Nephron progenitor cell (in vitro differentiated cells): ENCODE measurements around the gene DNAH17.

Experiments
- DNase-seq: peaks from one replicate; pipeline ENCODE4 v3.0.0; 2021
- H3K27ac Mint-ChIP-seq: 2 replicates; pipeline ENCODE4 v1.8.0; 2021; ENCODE audit warnings: mild to moderate bottlenecking, moderate library complexity, mixed read lengths
- H3K27me3 Mint-ChIP-seq: 2 replicates; pipeline ENCODE4 v1.8.0; 2021; ENCODE audit warnings: mild to moderate bottlenecking, low read depth, mixed read lengths; ENCODE audit not compliant: poor library complexity
- H3K36me3 Mint-ChIP-seq: 2 replicates; pipeline ENCODE4 v1.8.0; 2021; ENCODE audit warnings: low read depth, mixed read lengths
- H3K4me1 Mint-ChIP-seq: 2 replicates; pipeline ENCODE4 v1.8.0; 2021; ENCODE audit warnings: mixed read lengths
- H3K4me3 Mint-ChIP-seq: 2 replicates; pipeline ENCODE4 v1.8.0; 2021; ENCODE audit warnings: mild to moderate bottlenecking, moderate library complexity, mixed read lengths
- H3K9me3 Mint-ChIP-seq: 2 replicates; pipeline ENCODE4 v1.8.0; 2021; ENCODE audit warnings: mild to moderate bottlenecking, moderate library complexity, mixed read lengths
- CTCF ChIP-seq: fragments of 200-600 bp; sonication (generic); IDR thresholded peaks from 2 replicates; pipeline ENCODE4 v1.5.0; 2021; ENCODE audit warnings: antibody characterized with exemption

DNAH17 gene

DNA sequence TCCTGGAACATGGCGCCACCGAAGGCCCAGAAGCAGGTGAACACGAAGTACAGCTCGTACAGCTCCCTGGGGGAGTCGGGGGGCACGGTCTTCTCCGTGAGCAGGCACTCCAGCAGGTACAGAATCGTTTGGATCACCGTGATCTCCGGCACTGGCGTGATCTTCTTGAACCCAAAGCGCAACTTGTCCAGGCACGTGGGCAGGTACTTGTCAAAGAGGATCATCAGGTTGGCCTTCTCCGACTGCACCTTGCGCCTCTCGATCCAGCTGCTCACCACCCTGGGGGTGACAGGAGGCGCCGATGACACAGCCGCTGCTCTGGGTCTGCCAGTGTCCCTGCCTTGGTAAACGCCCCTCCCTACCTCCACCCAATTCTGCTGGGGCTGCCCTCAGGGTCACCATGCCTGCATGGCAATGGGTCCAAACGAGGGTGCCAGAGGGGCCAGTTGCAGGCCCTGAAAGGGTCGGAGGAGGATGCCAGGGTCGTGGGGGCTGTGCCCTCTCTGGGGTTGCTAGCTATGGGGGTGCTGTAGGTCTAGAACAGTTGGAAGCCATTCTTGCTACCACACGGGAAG, 90.9 kb downstream of the DNAH17 start:
- Mint-ChIP-seq H3K4me1 (peaks cover 5% of the 10 kb centered on the region), H3K27me3 (peaks cover 48% of the 10 kb centered on the region), H3K36me3 (no peaks in the 10 kb centered on the region), H3K9me3 (no peaks in the 10 kb centered on the region), H3K27ac (no peak overlapping the region), H3K4me3 (no peak overlapping the region)
- no peak for TF ChIP-seq CTCF
- DNase-seq: no peak

GRCh38 chr17:78485290-78486168, 91.7 kb downstream of the DNAH17 start:
- Mint-ChIP-seq H3K4me3 (peak overlapping the region; percentile 44), H3K27ac (no peak overlapping the region), H3K27me3 (peaks cover 50% of the 10 kb centered on the region), H3K36me3 (no peaks in the 10 kb centered on the region), H3K4me1 (peaks cover 5% of the 10 kb centered on the region), H3K9me3 (no peaks in the 10 kb centered on the region)
- TF ChIP-seq CTCF: no peak
- no peak for DNase-seq

DNA sequence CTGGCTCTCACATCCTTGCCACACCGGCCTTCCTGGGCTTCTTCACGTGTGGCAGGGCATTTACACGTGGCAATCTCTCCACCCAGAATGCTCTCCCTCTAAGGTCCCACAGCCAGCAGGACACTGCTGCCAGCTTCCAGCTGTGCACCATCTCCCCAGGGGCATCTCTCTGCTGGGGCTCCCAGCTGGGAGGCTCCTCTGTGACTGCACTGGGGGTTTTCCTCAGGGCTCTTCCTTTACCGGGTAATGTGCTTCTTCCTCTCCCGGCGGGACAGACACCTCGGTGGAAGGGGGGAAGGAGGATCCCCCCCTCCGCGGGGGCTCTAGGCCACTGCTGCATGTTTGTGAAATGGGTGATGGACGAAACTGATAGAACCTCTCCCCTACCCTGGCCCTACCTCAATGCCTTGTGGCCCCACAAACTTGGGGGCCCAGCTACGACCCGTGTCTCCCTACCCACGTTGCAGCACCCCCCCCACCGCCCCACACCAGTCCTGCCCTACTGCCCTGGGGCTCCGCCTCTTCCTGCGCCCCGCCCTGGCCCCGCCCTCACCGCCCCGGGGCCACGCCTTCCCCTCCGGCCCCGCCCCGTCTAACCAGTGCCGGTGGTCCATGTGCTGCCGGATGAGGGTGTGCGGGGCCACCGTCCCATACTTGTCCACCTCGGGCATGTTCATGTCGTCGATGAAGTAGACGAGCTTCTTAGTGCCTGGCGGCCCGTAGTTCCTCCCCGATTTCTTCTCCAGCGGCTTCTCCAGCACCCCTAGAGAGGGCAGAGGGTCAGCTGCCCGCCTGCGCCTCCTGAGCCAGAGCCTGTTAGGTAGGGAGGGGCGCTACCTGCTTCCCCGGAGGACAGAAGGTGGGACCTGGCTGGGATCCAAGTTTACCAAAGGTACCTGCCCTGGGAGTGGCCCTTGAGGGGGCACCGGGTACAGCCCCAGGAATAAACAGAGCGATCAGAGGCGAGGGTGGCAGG, 92.6 kb downstream of the DNAH17 start:
- Mint-ChIP-seq H3K27me3 (peaks cover 47% of the 10 kb centered on the region), H3K4me3 (peak overlapping the region; percentile 77), H3K36me3 (no peaks in the 10 kb centered on the region), H3K9me3 (no peaks in the 10 kb centered on the region), H3K27ac (no peak overlapping the region), H3K4me1 (peaks cover 5% of the 10 kb centered on the region)
- peak; percentile 68 for DNase-seq
- no peak for TF ChIP-seq CTCF

GRCh38 chr17:78479369-78479768, 97.8 kb downstream of the DNAH17 start:
- H3K27ac Mint-ChIP-seq: no peak overlapping the region

More at GRCh38 chr17:78479369-78479768, 97.8 kb downstream of the DNAH17 start:
- Mint-ChIP-seq H3K36me3 (no peaks in the 10 kb centered on the region), H3K4me3 (no peak overlapping the region), H3K4me1 (peaks cover 4% of the 10 kb centered on the region), H3K27me3 (peaks cover 22% of the 10 kb centered on the region), H3K9me3 (no peaks in the 10 kb centered on the region)
- no peak for TF ChIP-seq CTCF
- no peak for DNase-seq
